Lower leg skin (tissue), 4 donors: ENCODE results near the gene NPW. TPM values are rescaled to one million over a fixed set of nuclear protein-coding genes. Genes with fewer than 3 reads are reported as not detected.

Source experiments
- DNase-seq, 2 donors: peaks; one replicate each; pipeline ENCODE4 v3.0.0-alpha.2; 2019; ENCODE audit warnings: low spot score in 2 of 2
- H3K4me3 ChIP-seq: fragments of 200-600 bp; sonication (generic); 2 replicates; pipeline ENCODE4 v1.5.1; 2017; ENCODE audit warnings: mild to moderate bottlenecking, low read depth; ENCODE audit not compliant: poor library complexity, severe bottlenecking
- POLR2A ChIP-seq, 2 donors: fragments of 450-650 bp; IDR thresholded peaks; one replicate each; pipeline ENCODE4 v1.6.1; 2016 to 2017; ENCODE audit warnings: antibody characterized with exemption in 2 of 2, mild to moderate bottlenecking in 1 of 2, moderate library complexity in 1 of 2
- WGBS, 2 donors: methylation state at CpG; one replicate each; pipeline ENCODE4 v1.1.5; 2018; 5-methylcytosine and 5-hydroxymethylcytosine counted together
- intact Hi-C: fragments of 100-400 bp; cut with DNase I; formaldehyde crosslinking; loops from one replicate; pipeline ENCODE4 v1.15.0; 2023; ENCODE audit warnings: low total_unique reads
- total RNA-seq, 4 donors: library from RNA; depleted of rRNA; stranded (reverse); fragments of >200 nt; gene quantifications; one replicate each; pipeline ENCODE4 v1.1.0, GENCODE V29; 2016
- TF ChIP-seq, protein P1 (sequence below), 3 donors: fragments of 450-650 bp; IDR thresholded peaks; one replicate each; pipeline ENCODE4 v1.5.1; 2016; ENCODE audit warnings: antibody characterized with exemption in 3 of 3, mild to moderate bottlenecking in 3 of 3, moderate library complexity in 2 of 3

The NPW gene
- total RNA-seq, 4 donors from 2014 or later, result 0.38 to 3.9 (median 1.6) TPM; not detected in 1

- peak in 1 of 2 donors; percentile 71 for DNase-seq
- 13 to 26% methylated on average over 12 to 53 of the region's 70 CpGs for WGBS, 2 donors
- H3K4me3 ChIP-seq, result no peak overlapping the region
- intact Hi-C loops, result no loop called here
- no peak for TF ChIP-seq POLR2A (IDR thresholded peaks at IDR 0.05)
- TF ChIP-seq, protein P1, sequence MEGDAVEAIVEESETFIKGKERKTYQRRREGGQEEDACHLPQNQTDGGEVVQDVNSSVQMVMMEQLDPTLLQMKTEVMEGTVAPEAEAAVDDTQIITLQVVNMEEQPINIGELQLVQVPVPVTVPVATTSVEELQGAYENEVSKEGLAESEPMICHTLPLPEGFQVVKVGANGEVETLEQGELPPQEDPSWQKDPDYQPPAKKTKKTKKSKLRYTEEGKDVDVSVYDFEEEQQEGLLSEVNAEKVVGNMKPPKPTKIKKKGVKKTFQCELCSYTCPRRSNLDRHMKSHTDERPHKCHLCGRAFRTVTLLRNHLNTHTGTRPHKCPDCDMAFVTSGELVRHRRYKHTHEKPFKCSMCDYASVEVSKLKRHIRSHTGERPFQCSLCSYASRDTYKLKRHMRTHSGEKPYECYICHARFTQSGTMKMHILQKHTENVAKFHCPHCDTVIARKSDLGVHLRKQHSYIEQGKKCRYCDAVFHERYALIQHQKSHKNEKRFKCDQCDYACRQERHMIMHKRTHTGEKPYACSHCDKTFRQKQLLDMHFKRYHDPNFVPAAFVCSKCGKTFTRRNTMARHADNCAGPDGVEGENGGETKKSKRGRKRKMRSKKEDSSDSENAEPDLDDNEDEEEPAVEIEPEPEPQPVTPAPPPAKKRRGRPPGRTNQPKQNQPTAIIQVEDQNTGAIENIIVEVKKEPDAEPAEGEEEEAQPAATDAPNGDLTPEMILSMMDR (IDR thresholded peaks at IDR 0.05), result no peak
Observed at GRCh38 chr16:1979271-1980029, 40.1 kb upstream of the NPW start.

- 3 to 5% methylated on average over 43 to 45 of the region's 53 CpGs for WGBS, 2 donors
- intact Hi-C loops, result no loop called here
- TF ChIP-seq, protein P1 (IDR thresholded peaks at IDR 0.05), result no peak
- TF ChIP-seq POLR2A (IDR thresholded peaks at IDR 0.05), result no peak
- no peak for DNase-seq
- H3K4me3 ChIP-seq, result no peak overlapping the region
Observed at GRCh38 chr16:1980030-1980769, 39.4 kb upstream of the NPW start.

GRCh38 chr16:1980770-1981087 lies 38.9 kb upstream of the NPW start:
- 20 to 22% methylated on average over 14 to 15 of the region's 16 CpGs for WGBS, 2 donors
- TF ChIP-seq, protein P1 (IDR thresholded peaks at IDR 0.05), result no peak
- no peak for TF ChIP-seq POLR2A (IDR thresholded peaks at IDR 0.05)
- intact Hi-C loops, result no loop called here
- no peak for DNase-seq
- no peak overlapping the region for H3K4me3 ChIP-seq

- 28 to 30% methylated on average over 6 of the region's 6 CpGs for WGBS, 2 donors
- no peak for TF ChIP-seq POLR2A (IDR thresholded peaks at IDR 0.05)
- TF ChIP-seq, protein P1 (IDR thresholded peaks at IDR 0.05), result no peak
- no peak within 1 kb of the TSS for H3K4me3 ChIP-seq
- DNase-seq, result no peak
- intact Hi-C loops, result no loop called here
Observed at GRCh38 chr16:1981398-1981836, 38.2 kb upstream of the NPW start, which contains the start of gene NOXO1. Gene NOXO1 (minus strand): TSS chr16:1981469. CDS start chr16:1981179, 290 bp downstream.

GRCh38 chr16:1982013-1982433 lies 37.6 kb upstream of the NPW start:
- intact Hi-C loops, result no loop called here
- no peak overlapping the region for H3K4me3 ChIP-seq
- no peak for TF ChIP-seq POLR2A (IDR thresholded peaks at IDR 0.05)
- TF ChIP-seq, protein P1 (IDR thresholded peaks at IDR 0.05), result no peak
- 37 to 41% methylated on average over 4 to 5 of the region's 5 CpGs for WGBS, 2 donors
- DNase-seq, result no peak
